ENCODE data around the gene SHISA9. TPM values are rescaled to one million over a fixed set of nuclear protein-coding genes. Genes with fewer than 3 reads are reported as not detected.

SHISA9 gene
- total and polyA plus RNA-seq, 4 donors: 0.10 to 0.39 (median 0.25) TPM; not detected in 1

GRCh38 chr16:12951392-12951791 lies 50.0 kb downstream of the SHISA9 start:
- Histone ChIP-seq H3K4me1 (ENCODE audit: control insufficient read depth in 1 of 2, insufficient read depth in 2 of 2, low read length in 2 of 2) (no peaks in the 10 kb centered on the region), H3K27ac (ENCODE audit: low read depth in 1 of 2, low read length in 2 of 2) (no peak overlapping the region), H3K27me3 (ENCODE audit: control insufficient read depth in 1 of 2, insufficient read depth in 2 of 2, low read length in 1 of 2) (no peaks in the 10 kb centered on the region), H3K9me3 (ENCODE audit: control insufficient read depth, low read length) (peaks cover 3% of the 10 kb centered on the region), H3K36me3 (ENCODE audit: control insufficient read depth in 1 of 2, insufficient read depth in 2 of 2, low read length in 1 of 2) (no peaks in the 10 kb centered on the region), H3K4me3 (ENCODE audit: low read length in 2 of 2) (no peak overlapping the region)
- 83 to 87% methylated on average over 1 of the region's 1 CpG for WGBS, 2 donors
- no peak for DNase-seq
- ATAC-seq (ENCODE audit: low FRiP score): no peak
- intact Hi-C loops (cut with DNase I): no loop called here

DNA sequence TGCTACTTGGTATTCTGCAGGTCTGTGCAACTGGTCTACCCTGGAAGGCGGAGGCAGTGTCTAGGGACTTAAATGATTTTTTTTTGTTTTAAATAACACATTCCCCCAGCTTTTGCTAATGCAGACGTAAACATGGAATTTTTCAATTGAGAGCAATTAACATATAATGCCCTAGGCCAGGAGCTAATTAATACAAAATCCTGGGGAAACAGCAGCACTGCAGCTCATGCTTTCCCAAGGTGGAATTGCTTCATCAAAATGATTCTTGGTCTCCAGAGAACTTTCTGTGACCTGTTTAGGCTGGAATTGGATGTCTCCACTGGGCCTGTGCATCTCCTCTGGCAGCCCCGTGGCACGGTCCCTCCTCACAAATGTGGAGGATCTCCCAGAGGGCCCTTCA lies 50.6 kb downstream of the SHISA9 start:
- DNase-seq: no peak
- ATAC-seq (ENCODE audit: low FRiP score): no peak
- Histone ChIP-seq H3K27ac (ENCODE audit: low read depth in 1 of 2, low read length in 2 of 2) (no peak overlapping the region), H3K36me3 (ENCODE audit: control insufficient read depth in 1 of 2, insufficient read depth in 2 of 2, low read length in 1 of 2) (no peaks in the 10 kb centered on the region), H3K27me3 (ENCODE audit: control insufficient read depth in 1 of 2, insufficient read depth in 2 of 2, low read length in 1 of 2) (no peaks in the 10 kb centered on the region), H3K4me3 (ENCODE audit: low read length in 2 of 2) (no peak overlapping the region), H3K4me1 (ENCODE audit: control insufficient read depth in 1 of 2, insufficient read depth in 2 of 2, low read length in 2 of 2) (no peaks in the 10 kb centered on the region), H3K9me3 (ENCODE audit: control insufficient read depth, low read length) (no peaks in the 10 kb centered on the region)
- WGBS, 2 donors: 87 to 88% methylated on average over 4 of the region's 4 CpGs
- intact Hi-C loops (cut with DNase I): no loop called here

DNA sequence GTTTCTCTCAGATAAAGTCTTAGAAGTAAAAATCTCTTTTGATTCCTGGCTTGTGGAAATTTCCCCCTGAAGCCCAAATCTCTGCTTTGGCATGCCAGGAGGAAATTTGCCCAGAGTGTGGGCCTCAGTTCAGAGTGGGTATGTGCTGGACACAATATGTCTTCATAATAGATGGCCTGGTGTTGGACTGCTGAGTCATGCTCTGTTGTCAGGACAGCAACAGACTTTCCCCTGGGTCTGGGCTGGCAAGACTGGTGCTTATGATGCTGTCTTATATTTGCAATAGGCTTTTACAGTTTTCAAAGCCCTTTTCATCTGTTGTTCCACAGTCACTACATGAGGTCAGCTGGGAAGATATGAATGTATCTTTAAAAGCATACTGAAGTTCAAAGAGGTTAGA lies 57.0 kb downstream of the SHISA9 start:
- no peaks in the 10 kb centered on the region for H3K27me3 ChIP-seq (ENCODE audit: control insufficient read depth in 1 of 2, insufficient read depth in 2 of 2, low read length in 1 of 2)
- intact Hi-C loops (cut with DNase I): no loop called here
- DNase-seq (no peak), ATAC-seq (ENCODE audit: low FRiP score) (no peak)
- no peaks in the 10 kb centered on the region for H3K4me1 ChIP-seq (ENCODE audit: control insufficient read depth in 1 of 2, insufficient read depth in 2 of 2, low read length in 2 of 2)
- H3K36me3 ChIP-seq (ENCODE audit: control insufficient read depth in 1 of 2, insufficient read depth in 2 of 2, low read length in 1 of 2): no peaks in the 10 kb centered on the region
- H3K27ac ChIP-seq (ENCODE audit: low read depth in 1 of 2, low read length in 2 of 2): no peak overlapping the region
- no peaks in the 10 kb centered on the region for H3K9me3 ChIP-seq (ENCODE audit: control insufficient read depth, low read length)
- H3K4me3 ChIP-seq (ENCODE audit: low read length in 2 of 2): no peak overlapping the region

GRCh38 chr16:12959072-12959471 lies 57.7 kb downstream of the SHISA9 start:
- ATAC-seq (ENCODE audit: low FRiP score) (no peak), DNase-seq (no peak)
- Histone ChIP-seq H3K27ac (ENCODE audit: low read depth in 1 of 2, low read length in 2 of 2) (no peak overlapping the region), H3K4me3 (ENCODE audit: low read length in 2 of 2) (no peak overlapping the region), H3K27me3 (ENCODE audit: control insufficient read depth in 1 of 2, insufficient read depth in 2 of 2, low read length in 1 of 2) (no peaks in the 10 kb centered on the region), H3K9me3 (ENCODE audit: control insufficient read depth, low read length) (no peaks in the 10 kb centered on the region), H3K4me1 (ENCODE audit: control insufficient read depth in 1 of 2, insufficient read depth in 2 of 2, low read length in 2 of 2) (no peaks in the 10 kb centered on the region), H3K36me3 (ENCODE audit: control insufficient read depth in 1 of 2, insufficient read depth in 2 of 2, low read length in 1 of 2) (no peaks in the 10 kb centered on the region)
- intact Hi-C loops (cut with DNase I): no loop called here

GRCh38 chr16:12961626-12962025 lies 60.2 kb downstream of the SHISA9 start:
- H3K27ac ChIP-seq (ENCODE audit: low read depth in 1 of 2, low read length in 2 of 2): peak overlapping the region in 1 of 2 donors; percentile 17
- H3K4me3 ChIP-seq (ENCODE audit: low read length in 2 of 2): no peak overlapping the region
- DNase-seq (no peak), ATAC-seq (ENCODE audit: low FRiP score) (peak; percentile 38)
- no peaks in the 10 kb centered on the region for H3K36me3 ChIP-seq (ENCODE audit: control insufficient read depth in 1 of 2, insufficient read depth in 2 of 2, low read length in 1 of 2)
- no peaks in the 10 kb centered on the region for H3K9me3 ChIP-seq (ENCODE audit: control insufficient read depth, low read length)
- WGBS, 2 donors: 45 to 64% methylated on average over 6 of the region's 6 CpGs
- H3K4me1 ChIP-seq (ENCODE audit: control insufficient read depth in 1 of 2, insufficient read depth in 2 of 2, low read length in 2 of 2): no peaks in the 10 kb centered on the region
- intact Hi-C loops (cut with DNase I): no loop called here
- no peaks in the 10 kb centered on the region for H3K27me3 ChIP-seq (ENCODE audit: control insufficient read depth in 1 of 2, insufficient read depth in 2 of 2, low read length in 1 of 2)

DNA sequence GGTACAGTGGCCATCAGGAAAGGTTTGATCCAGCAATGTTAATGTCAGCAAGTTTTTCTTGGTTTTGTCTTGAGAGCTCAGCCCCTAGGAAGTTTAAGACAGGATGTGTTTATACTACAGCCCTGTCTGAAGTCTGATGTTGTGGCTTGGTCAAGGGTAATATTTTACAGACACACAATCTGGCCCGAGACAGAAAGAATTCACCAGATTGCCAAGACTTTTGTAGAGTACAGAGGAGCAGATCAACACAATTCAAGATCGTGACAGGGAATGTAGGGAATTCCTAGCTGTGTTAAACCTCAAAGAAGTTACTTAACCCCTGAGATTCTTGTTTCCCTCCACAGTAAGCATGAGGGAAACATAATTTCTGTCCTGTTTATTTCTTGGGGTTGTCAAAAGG lies 63.1 kb downstream of the SHISA9 start:
- Histone ChIP-seq H3K27me3 (ENCODE audit: control insufficient read depth in 1 of 2, insufficient read depth in 2 of 2, low read length in 1 of 2) (no peaks in the 10 kb centered on the region), H3K27ac (ENCODE audit: low read depth in 1 of 2, low read length in 2 of 2) (no peak overlapping the region), H3K4me1 (ENCODE audit: control insufficient read depth in 1 of 2, insufficient read depth in 2 of 2, low read length in 2 of 2) (no peaks in the 10 kb centered on the region), H3K36me3 (ENCODE audit: control insufficient read depth in 1 of 2, insufficient read depth in 2 of 2, low read length in 1 of 2) (no peaks in the 10 kb centered on the region), H3K4me3 (ENCODE audit: low read length in 2 of 2) (no peak overlapping the region), H3K9me3 (ENCODE audit: control insufficient read depth, low read length) (no peaks in the 10 kb centered on the region)
- ATAC-seq (ENCODE audit: low FRiP score) (no peak), DNase-seq (no peak)
- WGBS, 2 donors: 4 to 5% methylated on average over 2 of the region's 2 CpGs
- intact Hi-C loops (cut with DNase I): no loop called here

GRCh38 chr16:12965274-12965804 lies 63.9 kb downstream of the SHISA9 start:
- Histone ChIP-seq H3K27me3 (ENCODE audit: control insufficient read depth in 1 of 2, insufficient read depth in 2 of 2, low read length in 1 of 2) (no peaks in the 10 kb centered on the region), H3K9me3 (ENCODE audit: control insufficient read depth, low read length) (no peaks in the 10 kb centered on the region), H3K4me3 (ENCODE audit: low read length in 2 of 2) (no peak overlapping the region), H3K4me1 (ENCODE audit: control insufficient read depth in 1 of 2, insufficient read depth in 2 of 2, low read length in 2 of 2) (no peaks in the 10 kb centered on the region), H3K36me3 (ENCODE audit: control insufficient read depth in 1 of 2, insufficient read depth in 2 of 2, low read length in 1 of 2) (no peaks in the 10 kb centered on the region), H3K27ac (ENCODE audit: low read depth in 1 of 2, low read length in 2 of 2) (no peak overlapping the region)
- intact Hi-C loops (cut with DNase I): no loop called here
- 39 to 44% methylated on average over 7 of the region's 7 CpGs for WGBS, 2 donors
- DNase-seq: no peak
- no peak for ATAC-seq (ENCODE audit: low FRiP score)

DNA sequence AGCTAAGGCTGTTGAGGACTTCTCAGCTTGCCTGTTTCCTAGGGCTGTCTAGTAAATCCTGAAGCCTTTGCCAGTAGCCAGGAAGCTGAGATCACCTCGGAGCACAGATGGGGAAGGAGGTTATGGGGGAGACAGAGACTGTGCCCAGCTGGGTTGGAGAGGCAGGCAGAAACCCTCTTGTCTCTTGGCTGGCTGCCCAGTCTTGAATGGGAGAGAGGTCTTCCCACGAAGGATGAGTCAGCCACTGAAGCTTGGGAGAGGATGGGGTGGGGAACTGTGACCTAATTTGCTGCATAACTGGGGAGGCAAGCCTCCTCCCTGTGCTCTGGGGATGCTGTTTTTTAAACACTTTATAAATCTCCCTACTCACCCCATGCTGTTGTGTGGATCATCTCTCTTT lies 69.8 kb downstream of the SHISA9 start:
- no peak overlapping the region for H3K4me3 ChIP-seq (ENCODE audit: low read length in 2 of 2)
- no peaks in the 10 kb centered on the region for H3K4me1 ChIP-seq (ENCODE audit: control insufficient read depth in 1 of 2, insufficient read depth in 2 of 2, low read length in 2 of 2)
- no peaks in the 10 kb centered on the region for H3K36me3 ChIP-seq (ENCODE audit: control insufficient read depth in 1 of 2, insufficient read depth in 2 of 2, low read length in 1 of 2)
- no peaks in the 10 kb centered on the region for H3K9me3 ChIP-seq (ENCODE audit: control insufficient read depth, low read length)
- no peak for ATAC-seq (ENCODE audit: low FRiP score)
- H3K27ac ChIP-seq (ENCODE audit: low read depth in 1 of 2, low read length in 2 of 2): no peak overlapping the region
- peaks cover 0 to 1% of the 10 kb centered on the region in 2 donors for H3K27me3 ChIP-seq (ENCODE audit: control insufficient read depth in 1 of 2, insufficient read depth in 2 of 2, low read length in 1 of 2)
- 13 to 24% methylated on average over 2 of the region's 2 CpGs for WGBS, 2 donors
- no peak for DNase-seq
- intact Hi-C loops (cut with DNase I): no loop called here

GRCh38 chr16:12972246-12972645 lies 70.8 kb downstream of the SHISA9 start:
- Histone ChIP-seq H3K4me3 (ENCODE audit: low read length in 2 of 2) (no peak overlapping the region), H3K27me3 (ENCODE audit: control insufficient read depth in 1 of 2, insufficient read depth in 2 of 2, low read length in 1 of 2) (peaks cover 0 to 1% of the 10 kb centered on the region in 2 donors), H3K36me3 (ENCODE audit: control insufficient read depth in 1 of 2, insufficient read depth in 2 of 2, low read length in 1 of 2) (no peaks in the 10 kb centered on the region), H3K9me3 (ENCODE audit: control insufficient read depth, low read length) (no peaks in the 10 kb centered on the region), H3K4me1 (ENCODE audit: control insufficient read depth in 1 of 2, insufficient read depth in 2 of 2, low read length in 2 of 2) (no peaks in the 10 kb centered on the region), H3K27ac (ENCODE audit: low read depth in 1 of 2, low read length in 2 of 2) (no peak overlapping the region)
- intact Hi-C loops (cut with DNase I): no loop called here
- WGBS, 2 donors: 94 to 97% methylated on average over 3 of the region's 3 CpGs
- DNase-seq (no peak), ATAC-seq (ENCODE audit: low FRiP score) (no peak)

All from aorta (tissue), 5 donors.